RWPE1 (cell line): ENCODE data around the gene ACER3.

Source experiments
- CTCF ChIA-PET: fragments of 350-600 bp; sonication (Branson Sonifier 250); formaldehyde crosslinking; extraction: SDS; loops from one replicate; lab custom pipeline; 2021; lab: Yijun Ruan, JAX
- POLR2A ChIA-PET: fragments of 400-600 bp; formaldehyde crosslinking; extraction: SDS; loops from one replicate; lab custom pipeline; 2020; ENCODE audit warnings: antibody characterized with exemption; ENCODE audit not compliant: low non-redundant PET; lab: Yijun Ruan, JAX
- DNase-seq: peaks from one replicate; pipeline ENCODE4 v3.0.0; 2012; ENCODE audit warnings: low spot score
- H3K27ac ChIP-seq: fragments of 450-650 bp; 2 replicates; pipeline ENCODE4 v1.5.1; 2017
- TF ChIP-seq, protein P1 (sequence below): fragments of 450-650 bp; conservative IDR thresholded peaks from 2 replicates; pipeline ENCODE4 v1.5.1; 2017; ENCODE audit warnings: low read depth, mild to moderate bottlenecking

Gene ACER3

DNA sequence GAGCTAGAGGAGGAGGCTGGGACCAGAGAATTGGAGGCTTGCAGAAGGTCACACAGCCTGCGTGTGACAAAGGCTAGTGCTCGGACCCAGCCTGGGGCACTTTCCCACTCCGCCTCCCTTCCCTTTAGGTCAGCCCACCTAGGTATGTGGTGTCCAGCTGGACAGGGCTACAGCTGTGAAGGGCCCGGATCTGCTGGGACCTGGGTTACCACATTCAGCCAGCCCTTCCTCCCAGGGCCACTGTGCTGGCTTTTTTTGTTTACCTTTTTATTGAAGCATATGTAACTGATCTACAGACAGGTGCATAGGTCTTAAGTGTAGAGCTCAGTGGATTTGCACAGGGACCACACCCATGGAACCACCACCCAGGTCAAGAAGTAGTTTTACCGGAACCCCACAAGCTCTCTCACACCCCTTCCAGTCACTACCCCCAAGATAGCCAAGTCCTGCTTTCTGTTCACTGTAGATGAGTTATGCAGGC is 214.7 kb downstream of the ACER3 start:
- H3K27ac ChIP-seq, result no peak overlapping the region
- no peak for DNase-seq
- POLR2A ChIA-PET, result interaction anchor here (0.6 kb wide), 1 partner anchor 112 kb away, joined by 3 read pairs; no protein-coding TSS in a partner anchor
- TF ChIP-seq, protein P1, sequence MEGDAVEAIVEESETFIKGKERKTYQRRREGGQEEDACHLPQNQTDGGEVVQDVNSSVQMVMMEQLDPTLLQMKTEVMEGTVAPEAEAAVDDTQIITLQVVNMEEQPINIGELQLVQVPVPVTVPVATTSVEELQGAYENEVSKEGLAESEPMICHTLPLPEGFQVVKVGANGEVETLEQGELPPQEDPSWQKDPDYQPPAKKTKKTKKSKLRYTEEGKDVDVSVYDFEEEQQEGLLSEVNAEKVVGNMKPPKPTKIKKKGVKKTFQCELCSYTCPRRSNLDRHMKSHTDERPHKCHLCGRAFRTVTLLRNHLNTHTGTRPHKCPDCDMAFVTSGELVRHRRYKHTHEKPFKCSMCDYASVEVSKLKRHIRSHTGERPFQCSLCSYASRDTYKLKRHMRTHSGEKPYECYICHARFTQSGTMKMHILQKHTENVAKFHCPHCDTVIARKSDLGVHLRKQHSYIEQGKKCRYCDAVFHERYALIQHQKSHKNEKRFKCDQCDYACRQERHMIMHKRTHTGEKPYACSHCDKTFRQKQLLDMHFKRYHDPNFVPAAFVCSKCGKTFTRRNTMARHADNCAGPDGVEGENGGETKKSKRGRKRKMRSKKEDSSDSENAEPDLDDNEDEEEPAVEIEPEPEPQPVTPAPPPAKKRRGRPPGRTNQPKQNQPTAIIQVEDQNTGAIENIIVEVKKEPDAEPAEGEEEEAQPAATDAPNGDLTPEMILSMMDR, result no peak
- CTCF ChIA-PET, result no interaction called here
